H9 (cell line): Measurements from ENCODE around the gene ARID4A. TPM values are rescaled to one million over a fixed set of nuclear protein-coding genes. Genes with fewer than 3 reads are reported as not detected.

Experiments
- DNase-seq: peaks from one replicate; pipeline ENCODE4 v3.0.0-alpha.2; 2017
- H2AFZ ChIP-seq: one replicate; pipeline ENCODE4 v1.6.1; 2013; ENCODE audit warnings: mild to moderate bottlenecking, low read length, control low read depth, moderate library complexity
- H2AK5ac ChIP-seq: 2 replicates; pipeline ENCODE4 v1.6.1; 2013; ENCODE audit warnings: low read length, control low read depth, mixed read lengths; ENCODE audit not compliant: insufficient read length
- H2BK120ac ChIP-seq: one replicate; pipeline ENCODE4 v1.6.1; 2013; ENCODE audit warnings: low read depth, mild to moderate bottlenecking, low read length, control low read depth, inconsistent platforms; ENCODE audit not compliant: poor library complexity, severe bottlenecking
- H2BK12ac ChIP-seq: 2 replicates; pipeline ENCODE4 v1.6.1; 2013; ENCODE audit warnings: low read length, control low read depth, mixed read lengths, low read depth; ENCODE audit not compliant: insufficient read length
- H2BK15ac ChIP-seq: 2 replicates; pipeline ENCODE4 v1.6.1; 2013; ENCODE audit warnings: low read depth, low read length, control low read depth
- H2BK20ac ChIP-seq: one replicate; pipeline ENCODE4 v1.6.1; 2013; ENCODE audit warnings: low read depth, mild to moderate bottlenecking, low read length, control low read depth, inconsistent platforms; ENCODE audit not compliant: poor library complexity, severe bottlenecking
- H2BK5ac ChIP-seq: 2 replicates; pipeline ENCODE4 v1.6.1; 2013; ENCODE audit warnings: low read length, control low read depth, mixed read lengths; ENCODE audit not compliant: insufficient read length
- H3K14ac ChIP-seq: 2 replicates; pipeline ENCODE4 v1.6.1; 2013; ENCODE audit warnings: low read length, control low read depth; ENCODE audit not compliant: insufficient read depth
- H3K18ac ChIP-seq: 2 replicates; pipeline ENCODE4 v1.6.1; 2013; ENCODE audit warnings: low read depth, mild to moderate bottlenecking, mixed read lengths, low read length, control low read depth; ENCODE audit not compliant: insufficient read length
- H3K23ac ChIP-seq: 2 replicates; pipeline ENCODE4 v1.6.1; 2013; ENCODE audit warnings: low read length, control low read depth, mixed read lengths, low read depth; ENCODE audit not compliant: insufficient read length
- H3K23me2 ChIP-seq: 2 replicates; pipeline ENCODE4 v1.6.1; 2013; ENCODE audit warnings: low read depth, mild to moderate bottlenecking, mixed read lengths, low read length, control low read depth; ENCODE audit not compliant: insufficient read length, poor library complexity, severe bottlenecking
- H3K27ac ChIP-seq: 2 replicates; pipeline ENCODE4 v1.5.1; 2013; ENCODE audit warnings: low read length, control low read depth, mixed read lengths, low read depth; ENCODE audit not compliant: insufficient read length
- H3K27me3 ChIP-seq: 2 replicates; pipeline ENCODE4 v1.6.1; 2013; ENCODE audit warnings: low read length, control low read depth, inconsistent platforms; ENCODE audit not compliant: insufficient read depth
- H3K4ac ChIP-seq: 2 replicates; pipeline ENCODE4 v1.6.1; 2013; ENCODE audit warnings: low read depth, mild to moderate bottlenecking, control low read depth, inconsistent platforms, low read length, moderate library complexity
- H3K4me1 ChIP-seq: 2 replicates; pipeline ENCODE4 v1.6.1; 2013; ENCODE audit warnings: low read length, control low read depth, inconsistent platforms; ENCODE audit not compliant: insufficient read depth
- H3K4me2 ChIP-seq: 2 replicates; pipeline ENCODE4 v1.6.1; 2013; ENCODE audit warnings: low read length, control low read depth, mixed read lengths; ENCODE audit not compliant: insufficient read length, insufficient read depth
- H3K56ac ChIP-seq: 2 replicates; pipeline ENCODE4 v1.6.1; 2013; ENCODE audit warnings: low read depth, mild to moderate bottlenecking, mixed read lengths, low read length, control low read depth; ENCODE audit not compliant: insufficient read length
- H3K79me1 ChIP-seq: 2 replicates; pipeline ENCODE4 v1.6.1; 2013; ENCODE audit warnings: low read depth, mild to moderate bottlenecking, moderate library complexity, low read length, control low read depth, inconsistent platforms; ENCODE audit not compliant: insufficient read depth, poor library complexity, severe bottlenecking
- H3K79me2 ChIP-seq: 2 replicates; pipeline ENCODE4 v1.6.1; 2013; ENCODE audit warnings: low read length, control low read depth, inconsistent platforms; ENCODE audit not compliant: insufficient read depth
- H3K9ac ChIP-seq: 2 replicates; pipeline ENCODE4 v1.6.1; 2013; ENCODE audit warnings: low read length, control low read depth, mixed read lengths; ENCODE audit not compliant: insufficient read length; ENCODE audit errors: extremely low read depth
- H3K9me3 ChIP-seq: one replicate; pipeline ENCODE4 v1.6.1; 2013; ENCODE audit warnings: low read depth, low read length, inconsistent platforms; ENCODE audit not compliant: control insufficient read depth
- H3T11ph ChIP-seq: one replicate; pipeline ENCODE4 v1.6.1; 2013; ENCODE audit warnings: mild to moderate bottlenecking, low read length, control low read depth, inconsistent platforms
- H4K20me1 ChIP-seq: one replicate; pipeline ENCODE4 v1.6.1; 2013; ENCODE audit not compliant: control insufficient read depth, insufficient read length, insufficient read depth
- H4K5ac ChIP-seq: 2 replicates; pipeline ENCODE4 v1.6.1; 2013; ENCODE audit warnings: low read depth, mild to moderate bottlenecking, mixed read lengths, low read length, control low read depth; ENCODE audit not compliant: insufficient read length
- H4K8ac ChIP-seq: replicated peaks from 2 replicates; pipeline ENCODE4 v1.6.1; 2013; ENCODE audit warnings: low read length, control low read depth, mixed read lengths, low read depth; ENCODE audit not compliant: insufficient read length
- H4K91ac ChIP-seq: 2 replicates; pipeline ENCODE4 v1.6.1; 2013; ENCODE audit warnings: low read depth, mild to moderate bottlenecking, moderate library complexity, mixed read lengths, low read length, control low read depth; ENCODE audit not compliant: insufficient read length
- H3K27ac Mint-ChIP-seq, 3 experiments: 2 replicates in 2 of 3; 3 replicates in 1 of 3; pipeline ENCODE4 v1.8.0; 2020 to 2021; ENCODE audit warnings: mixed read lengths in 3 of 3, mild to moderate bottlenecking in 1 of 3, moderate library complexity in 1 of 3
- H3K27me3 Mint-ChIP-seq: 2 replicates; pipeline ENCODE4 v1.8.0; 2021; ENCODE audit warnings: low read depth, mild to moderate bottlenecking, moderate library complexity, mixed read lengths
- H3K36me3 Mint-ChIP-seq, 3 experiments: 2 replicates in 2 of 3; 3 replicates in 1 of 3; pipeline ENCODE4 v1.8.0; 2020 to 2021; ENCODE audit warnings: low read depth in 3 of 3, mixed read lengths in 3 of 3; ENCODE audit not compliant: insufficient read depth in 1 of 3
- H3K4me1 Mint-ChIP-seq, 2 experiments: 2 replicates each; pipeline ENCODE4 v1.8.0; 2020; ENCODE audit warnings: mixed read lengths in 2 of 2
- H3K4me3 Mint-ChIP-seq, 2 experiments: 2 replicates in 1 of 2; 3 replicates in 1 of 2; pipeline ENCODE4 v1.8.0; 2020 to 2021; ENCODE audit warnings: mild to moderate bottlenecking in 2 of 2, mixed read lengths in 2 of 2, moderate library complexity in 1 of 2
- H3K9me3 Mint-ChIP-seq, 2 experiments: 2 replicates in 1 of 2; 3 replicates in 1 of 2; pipeline ENCODE4 v1.8.0; 2020; ENCODE audit warnings: mild to moderate bottlenecking in 2 of 2, mixed read lengths in 2 of 2, moderate library complexity in 1 of 2
- WGBS: extraction: QIAGEN DNeasy Blood & Tissue Kit; methylation state at CpG from one replicate; pipeline ENCODE4 v1.1.7; 2013; ENCODE audit warnings: missing lambda C conversion rate, low lambda C conversion rate, mixed read lengths; ENCODE audit not compliant: insufficient read length; ENCODE audit errors: extremely low coverage; 5-methylcytosine and 5-hydroxymethylcytosine counted together
- total RNA-seq: library from RNA; stranded (reverse); gene quantifications from 2 replicates; pipeline ENCODE4 v1.2.1, GENCODE V29; 2021
- TF ChIP-seq, protein P1 (sequence below): fragments of 200-600 bp; sonication (generic); conservative IDR thresholded peaks from 3 replicates; pipeline ENCODE4 v1.8.0; 2021; ENCODE audit warnings: antibody characterized with exemption, mild to moderate bottlenecking

The ARID4A gene
- total RNA-seq, 1 experiment from 2014 or later: 13.2 TPM

GRCh38 chr14:58282925-58283593, 15.3 kb upstream of the ARID4A start:
- no CpG with 5 or more reads among the region's 4 CpGs for WGBS
- Histone ChIP-seq H3K4me1 (no peaks in the 10 kb centered on the region), H3K9ac (no peak overlapping the region), H3K14ac (no peak overlapping the region), H3K27me3 (no peaks in the 10 kb centered on the region), H2BK15ac (no peak overlapping the region), H3K56ac (no peak overlapping the region), H4K8ac (no peak overlapping the region), H3K23ac (no peak overlapping the region), H3K79me2 (0 out of 2 replicates have a peak, but pooled peaks cover 2% of the 10 kb centered on the region), H2BK20ac (no peak overlapping the region), H4K91ac (no peak overlapping the region), H2BK12ac (no peak overlapping the region), H2AFZ (no peak overlapping the region), H4K5ac (no peak overlapping the region), H3K4me2 (no peak overlapping the region), H3K79me1 (peaks cover 6% of the 10 kb centered on the region), H2AK5ac (no peak overlapping the region), H3K23me2 (no peaks in the 10 kb centered on the region), H3K4ac (no peak overlapping the region), H3K9me3 (no peaks in the 10 kb centered on the region), H2BK5ac (no peak overlapping the region), H3K18ac (no peak overlapping the region), H2BK120ac (no peak overlapping the region), H3K27ac (no peak overlapping the region), H3T11ph (no peak overlapping the region), H4K20me1 (no peaks in the 10 kb centered on the region)
- H3K4me3 Mint-ChIP-seq: no peak overlapping the region
- H3K4me1 Mint-ChIP-seq: no peaks in the 10 kb centered on the region
- TF ChIP-seq, protein P1, sequence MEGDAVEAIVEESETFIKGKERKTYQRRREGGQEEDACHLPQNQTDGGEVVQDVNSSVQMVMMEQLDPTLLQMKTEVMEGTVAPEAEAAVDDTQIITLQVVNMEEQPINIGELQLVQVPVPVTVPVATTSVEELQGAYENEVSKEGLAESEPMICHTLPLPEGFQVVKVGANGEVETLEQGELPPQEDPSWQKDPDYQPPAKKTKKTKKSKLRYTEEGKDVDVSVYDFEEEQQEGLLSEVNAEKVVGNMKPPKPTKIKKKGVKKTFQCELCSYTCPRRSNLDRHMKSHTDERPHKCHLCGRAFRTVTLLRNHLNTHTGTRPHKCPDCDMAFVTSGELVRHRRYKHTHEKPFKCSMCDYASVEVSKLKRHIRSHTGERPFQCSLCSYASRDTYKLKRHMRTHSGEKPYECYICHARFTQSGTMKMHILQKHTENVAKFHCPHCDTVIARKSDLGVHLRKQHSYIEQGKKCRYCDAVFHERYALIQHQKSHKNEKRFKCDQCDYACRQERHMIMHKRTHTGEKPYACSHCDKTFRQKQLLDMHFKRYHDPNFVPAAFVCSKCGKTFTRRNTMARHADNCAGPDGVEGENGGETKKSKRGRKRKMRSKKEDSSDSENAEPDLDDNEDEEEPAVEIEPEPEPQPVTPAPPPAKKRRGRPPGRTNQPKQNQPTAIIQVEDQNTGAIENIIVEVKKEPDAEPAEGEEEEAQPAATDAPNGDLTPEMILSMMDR: no peak
- no peaks in the 10 kb centered on the region for H3K9me3 Mint-ChIP-seq
- DNase-seq: no peak
- no peak overlapping the region for H3K27ac Mint-ChIP-seq
- no peaks in the 10 kb centered on the region for H3K27me3 Mint-ChIP-seq
- peaks cover 18 to 74% (median 64%) of the 10 kb centered on the region in 3 experiments; a peak in 6 of 7 replicates for H3K36me3 Mint-ChIP-seq
